CD4-positive, CD25-positive, alpha-beta regulatory T cell (primary cell): ENCODE results near the gene ZBTB7B. TPM values are rescaled to one million over a fixed set of nuclear protein-coding genes. Genes with fewer than 3 reads are reported as not detected.

Source experiments
- ATAC-seq, 2 donors: fragments of 150-1000 bp; cut with Tn5 transposase; one replicate each; pipeline ENCODE4 v1.10.0; 2021; ENCODE audit warnings: low read depth in 2 of 2, moderate number of reproducible peaks in 2 of 2, moderate library complexity in 1 of 2
- DNase-seq, 3 donors: peaks; one replicate each; pipeline versions ENCODE4 v3.0.0 to v3.0.0-alpha.2; 2012 to 2022; ENCODE audit warnings: mixed read lengths in 1 of 3
- H3K27ac ChIP-seq: one replicate; pipeline ENCODE4 v1.7.0; 2013; ENCODE audit warnings: mild to moderate bottlenecking, low read length; ENCODE audit not compliant: insufficient read depth, poor library complexity, severe bottlenecking
- H3K27me3 ChIP-seq: one replicate; pipeline ENCODE4 v1.7.0; 2013; ENCODE audit warnings: low read length; ENCODE audit not compliant: control insufficient read depth, insufficient read depth
- H3K36me3 ChIP-seq: one replicate; pipeline ENCODE4 v1.7.0; 2013; ENCODE audit warnings: mild to moderate bottlenecking, low read length, moderate library complexity; ENCODE audit not compliant: control insufficient read depth, insufficient read depth
- H3K4me1 ChIP-seq: 2 replicates; pipeline ENCODE4 v1.7.0; 2013; ENCODE audit warnings: mild to moderate bottlenecking, low read length; ENCODE audit not compliant: insufficient read depth, control insufficient read depth, poor library complexity, severe bottlenecking
- H3K4me3 ChIP-seq: one replicate; pipeline ENCODE4 v1.7.0; 2013; ENCODE audit warnings: low read depth, mild to moderate bottlenecking, low read length, moderate library complexity
- H3K9me3 ChIP-seq, 2 experiments: 1 replicate in 1 of 2; 2 replicates in 1 of 2; pipeline ENCODE4 v1.7.0; 2013; ENCODE audit warnings: low read length in 2 of 2, mild to moderate bottlenecking in 1 of 2, moderate library complexity in 1 of 2; ENCODE audit not compliant: control insufficient read depth in 2 of 2
- H3K27ac Mint-ChIP-seq, 3 donors: one replicate each; pipeline ENCODE4 v1.8.0; 2020 to 2022; ENCODE audit warnings: mild to moderate bottlenecking in 3 of 3, mixed read lengths in 3 of 3, moderate library complexity in 2 of 3
- H3K27me3 Mint-ChIP-seq: one replicate; pipeline ENCODE4 v1.8.0; 2022; ENCODE audit warnings: mild to moderate bottlenecking, mixed read lengths
- H3K36me3 Mint-ChIP-seq: one replicate; pipeline ENCODE4 v1.8.0; 2020; ENCODE audit warnings: mixed read lengths
- H3K4me1 Mint-ChIP-seq, 4 donors: one replicate each; pipeline ENCODE4 v1.8.0; 2020 to 2022; ENCODE audit warnings: mixed read lengths in 4 of 4, mild to moderate bottlenecking in 1 of 4
- H3K4me3 Mint-ChIP-seq, 4 donors: one replicate each; pipeline ENCODE4 v1.8.0; 2020 to 2022; ENCODE audit warnings: mild to moderate bottlenecking in 4 of 4, mixed read lengths in 4 of 4, moderate library complexity in 3 of 4
- H3K9me3 Mint-ChIP-seq, 7 donors: one replicate each; pipeline ENCODE4 v1.8.0; 2020 to 2022; ENCODE audit warnings: mixed read lengths in 7 of 7, mild to moderate bottlenecking in 3 of 7, moderate library complexity in 2 of 7
- polyA plus RNA-seq, 4 donors: library from polyadenylated mRNA; unstranded; fragments of 300-500 nt; fragmentation: Illumina TruSeq; gene quantifications; one replicate each; pipeline ENCODE4 v1.2.3, GENCODE V29; 2021
- total RNA-seq: library from RNA; stranded (reverse); gene quantifications from one replicate; pipeline ENCODE4 v1.2.3, GENCODE V29; 2022

The ZBTB7B gene
- total and polyA plus RNA-seq, 5 donors from 2014 or later: 3.7 to 68.0 (median 6.2) TPM

DNA sequence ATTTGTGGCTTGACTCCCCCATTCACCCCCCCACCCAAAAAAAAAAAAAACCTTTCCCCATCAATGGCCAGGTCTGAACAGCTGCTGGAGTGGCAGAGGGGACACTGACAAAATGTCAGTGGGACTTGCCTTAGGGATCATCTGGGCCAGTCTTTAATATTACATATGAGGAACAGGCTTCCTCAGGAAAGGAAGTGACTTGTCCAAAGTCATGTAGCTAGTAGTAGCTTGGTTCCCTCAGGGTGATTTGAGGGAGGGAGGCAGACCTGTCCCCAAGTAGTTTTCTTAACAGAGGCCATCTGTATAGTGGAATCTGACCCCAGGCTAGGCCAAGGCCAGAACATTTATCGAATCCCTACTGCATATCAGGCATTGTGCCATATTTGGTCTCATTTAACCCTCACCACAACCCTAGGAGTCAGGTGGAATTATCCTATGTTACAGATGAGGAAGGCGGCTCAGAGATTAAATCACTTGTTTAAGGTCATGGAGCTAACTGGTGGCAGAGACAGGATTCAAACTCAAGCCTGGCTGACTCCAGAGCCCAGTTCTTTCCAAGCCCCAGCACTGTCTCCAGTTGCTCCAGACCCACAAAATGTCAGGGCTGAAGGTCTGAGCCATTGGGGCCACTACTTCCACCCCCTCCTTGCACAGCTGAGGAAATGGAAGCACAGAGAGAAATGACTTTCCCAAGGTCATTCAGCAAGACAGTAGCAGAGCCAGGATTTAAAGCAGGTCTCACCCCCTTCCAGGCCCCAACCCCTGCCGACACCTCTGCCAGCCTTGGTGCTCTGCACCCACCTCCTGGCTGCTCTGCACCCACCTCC, 10.4 kb downstream of the ZBTB7B start:
- H3K27ac ChIP-seq: peak overlapping the region; percentile 84
- peak overlapping the region; percentile 80 to 97 (median 92) for H3K27ac Mint-ChIP-seq
- no peaks in the 10 kb centered on the region for H3K27me3 Mint-ChIP-seq
- H3K36me3 Mint-ChIP-seq: peaks cover 12% of the 10 kb centered on the region
- DNase-seq (no peak), ATAC-seq (no peak)
- H3K4me1 ChIP-seq: peaks cover 100% of the 10 kb centered on the region
- no peaks in the 10 kb centered on the region for H3K27me3 ChIP-seq
- peak overlapping the region; percentile 63 for H3K4me3 ChIP-seq
- H3K4me1 Mint-ChIP-seq: peaks cover 6 to 83% (median 52%) of the 10 kb centered on the region in 4 donors
- H3K4me3 Mint-ChIP-seq: peak overlapping the region; percentile 75 to 95 (median 89)
- H3K9me3 Mint-ChIP-seq: no peaks in the 10 kb centered on the region
- H3K9me3 ChIP-seq: no peaks in the 10 kb centered on the region
- peaks cover 16% of the 10 kb centered on the region for H3K36me3 ChIP-seq

DNA sequence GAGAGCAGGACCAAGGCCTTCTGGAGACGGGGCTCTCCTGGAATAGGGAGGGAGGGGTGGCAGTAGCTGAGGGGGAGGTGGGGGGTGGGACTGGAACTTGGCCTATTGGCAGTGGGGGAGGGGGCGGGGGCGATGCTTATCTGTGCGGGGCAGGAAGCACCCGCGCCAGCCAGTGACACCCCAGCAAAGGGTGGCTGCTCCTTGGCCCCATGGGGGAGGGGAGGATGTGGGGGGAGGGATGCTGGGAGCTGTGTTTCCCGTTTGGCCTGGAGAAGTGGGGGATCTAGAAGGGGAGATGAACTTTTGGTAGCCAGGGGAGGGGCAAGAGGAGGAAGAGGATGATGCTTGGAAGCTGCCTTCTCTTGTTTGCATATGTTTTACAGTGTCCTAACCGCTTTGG, 11.0 kb downstream of the ZBTB7B start:
- peak overlapping the region; percentile 60 for H3K4me3 ChIP-seq
- H3K27me3 Mint-ChIP-seq: no peaks in the 10 kb centered on the region
- H3K4me1 ChIP-seq: peaks cover 99% of the 10 kb centered on the region

DNA sequence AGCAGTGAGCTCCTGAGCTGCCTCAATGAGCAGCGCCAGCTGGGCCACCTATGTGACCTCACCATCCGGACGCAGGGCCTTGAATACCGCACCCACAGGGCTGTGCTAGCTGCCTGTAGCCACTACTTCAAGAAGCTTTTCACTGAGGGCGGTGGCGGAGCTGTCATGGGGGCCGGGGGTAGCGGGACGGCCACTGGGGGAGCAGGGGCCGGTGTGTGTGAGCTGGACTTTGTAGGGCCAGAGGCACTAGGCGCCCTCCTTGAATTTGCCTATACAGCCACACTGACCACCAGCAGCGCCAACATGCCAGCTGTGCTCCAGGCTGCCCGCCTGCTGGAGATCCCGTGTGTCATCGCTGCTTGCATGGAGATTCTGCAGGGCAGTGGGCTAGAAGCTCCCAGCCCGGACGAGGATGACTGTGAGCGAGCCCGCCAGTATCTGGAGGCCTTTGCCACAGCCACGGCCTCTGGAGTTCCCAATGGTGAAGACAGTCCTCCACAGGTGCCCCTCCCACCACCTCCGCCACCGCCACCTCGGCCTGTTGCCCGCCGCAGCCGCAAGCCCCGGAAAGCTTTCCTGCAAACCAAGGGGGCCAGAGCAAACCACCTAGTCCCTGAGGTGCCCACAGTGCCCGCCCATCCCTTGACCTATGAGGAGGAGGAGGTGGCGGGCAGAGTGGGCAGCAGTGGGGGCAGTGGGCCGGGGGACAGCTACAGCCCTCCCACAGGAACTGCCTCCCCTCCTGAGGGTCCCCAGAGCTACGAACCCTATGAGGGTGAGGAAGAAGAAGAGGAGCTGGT, 12.3 kb downstream of the ZBTB7B start:
- peak overlapping the region; percentile 92 to 99 (median 92) for H3K27ac Mint-ChIP-seq
- no peak for ATAC-seq

More for the DNA sequence above, 11.0 kb downstream of the ZBTB7B start:
- Mint-ChIP-seq H3K9me3 (no peaks in the 10 kb centered on the region), H3K4me1 (peaks cover 6 to 79% (median 53%) of the 10 kb centered on the region in 4 donors), H3K4me3 (peak overlapping the region; percentile 81 to 95 (median 90)), H3K36me3 (peaks cover 12% of the 10 kb centered on the region), H3K27ac (peak overlapping the region; percentile 80 to 97 (median 92))
- H3K9me3 ChIP-seq: no peaks in the 10 kb centered on the region
- no peaks in the 10 kb centered on the region for H3K27me3 ChIP-seq
- DNase-seq (peak; percentile 37 to 74 (median 42)), ATAC-seq (no peak)
- H3K36me3 ChIP-seq: peaks cover 16% of the 10 kb centered on the region
- peak overlapping the region; percentile 84 for H3K27ac ChIP-seq

DNA sequence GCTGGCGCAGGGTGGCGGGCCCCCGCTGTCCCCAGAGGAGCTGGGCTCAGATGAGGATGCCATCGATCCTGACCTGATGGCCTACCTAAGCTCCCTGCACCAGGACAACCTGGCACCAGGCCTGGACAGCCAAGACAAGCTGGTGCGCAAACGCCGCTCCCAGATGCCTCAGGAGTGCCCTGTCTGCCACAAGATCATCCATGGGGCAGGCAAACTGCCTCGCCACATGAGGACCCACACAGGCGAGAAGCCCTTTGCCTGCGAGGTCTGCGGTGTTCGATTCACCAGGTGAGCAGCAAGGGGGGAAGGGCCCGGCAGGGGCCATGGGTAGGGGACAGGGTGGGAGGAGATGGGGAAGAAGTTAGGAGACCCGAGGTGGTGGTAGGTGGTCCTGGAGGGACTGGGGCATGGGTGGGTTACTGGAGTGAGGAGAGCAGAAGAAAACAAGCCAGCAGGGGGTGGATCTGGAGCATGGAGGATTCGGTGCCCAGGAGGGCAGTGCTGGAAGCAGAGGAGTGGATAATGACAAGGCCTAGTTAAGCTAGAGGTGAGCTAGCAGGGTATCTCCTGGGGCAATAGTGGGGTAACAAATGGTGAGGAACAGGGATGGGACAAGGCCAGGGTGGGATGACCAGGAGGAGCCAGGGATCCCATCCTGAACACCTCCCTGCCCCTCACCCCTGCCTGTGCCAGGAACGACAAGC, 13.1 kb downstream of the ZBTB7B start:
- Mint-ChIP-seq H3K9me3 (peaks cover 0 to 2% (median 0%) of the 10 kb centered on the region in 7 donors), H3K4me1 (peaks cover 14 to 81% (median 58%) of the 10 kb centered on the region in 4 donors), H3K27me3 (no peaks in the 10 kb centered on the region), H3K4me3 (peak overlapping the region; percentile 62 to 89 (median 76)), H3K27ac (peak overlapping the region; percentile 92 to 99 (median 94)), H3K36me3 (peaks cover 12% of the 10 kb centered on the region)
- no peaks in the 10 kb centered on the region for H3K9me3 ChIP-seq
- no peak overlapping the region for H3K4me3 ChIP-seq
- H3K4me1 ChIP-seq: peaks cover 79% of the 10 kb centered on the region
- ATAC-seq: no peak
- DNase-seq: no peak
- H3K27ac ChIP-seq: peak overlapping the region; percentile 84
- peaks cover 18% of the 10 kb centered on the region for H3K36me3 ChIP-seq
- no peaks in the 10 kb centered on the region for H3K27me3 ChIP-seq

More for the DNA sequence above, 12.3 kb downstream of the ZBTB7B start:
- Histone ChIP-seq H3K4me1 (peaks cover 86% of the 10 kb centered on the region), H3K9me3 (no peaks in the 10 kb centered on the region), H3K27ac (peak overlapping the region; percentile 84), H3K36me3 (peaks cover 18% of the 10 kb centered on the region), H3K4me3 (no peak overlapping the region), H3K27me3 (no peaks in the 10 kb centered on the region)
- no peak for DNase-seq
- no peaks in the 10 kb centered on the region for H3K27me3 Mint-ChIP-seq
- peaks cover 13% of the 10 kb centered on the region for H3K36me3 Mint-ChIP-seq
- H3K4me1 Mint-ChIP-seq: peaks cover 12 to 82% (median 59%) of the 10 kb centered on the region in 4 donors
- H3K9me3 Mint-ChIP-seq: peaks cover 0 to 2% (median 0%) of the 10 kb centered on the region in 7 donors
- H3K4me3 Mint-ChIP-seq: peak overlapping the region; percentile 81 to 91 (median 86)

DNA sequence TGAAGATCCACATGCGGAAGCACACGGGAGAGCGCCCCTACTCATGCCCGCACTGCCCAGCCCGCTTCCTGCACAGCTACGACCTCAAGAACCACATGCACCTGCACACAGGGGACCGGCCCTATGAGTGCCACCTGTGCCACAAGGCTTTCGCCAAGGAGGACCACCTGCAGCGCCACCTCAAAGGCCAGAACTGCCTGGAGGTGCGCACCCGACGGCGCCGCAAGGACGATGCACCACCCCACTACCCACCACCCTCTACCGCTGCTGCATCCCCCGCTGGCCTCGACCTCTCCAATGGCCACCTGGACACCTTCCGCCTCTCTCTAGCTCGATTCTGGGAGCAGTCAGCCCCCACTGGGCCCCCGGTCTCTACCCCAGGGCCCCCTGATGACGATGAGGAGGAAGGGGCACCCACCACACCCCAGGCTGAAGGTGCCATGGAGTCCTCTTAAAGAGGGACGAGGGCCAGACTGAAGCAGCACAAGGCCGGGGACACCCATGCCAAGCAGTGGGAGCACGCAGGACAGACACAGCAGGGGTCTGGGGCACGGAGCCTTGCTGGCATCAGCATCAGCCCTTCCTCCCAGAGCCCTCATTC, 13.7 kb downstream of the ZBTB7B start:
- Mint-ChIP-seq H3K4me3 (peak overlapping the region; percentile 62 to 89 (median 76)), H3K9me3 (peaks cover 0 to 2% (median 0%) of the 10 kb centered on the region in 7 donors), H3K4me1 (peaks cover 14 to 75% (median 59%) of the 10 kb centered on the region in 4 donors), H3K27ac (peak overlapping the region; percentile 92 to 99 (median 94)), H3K36me3 (peaks cover 12% of the 10 kb centered on the region), H3K27me3 (no peaks in the 10 kb centered on the region)
- ATAC-seq (no peak), DNase-seq (peak; percentile 22 to 71 (median 36))
- Histone ChIP-seq H3K4me1 (peaks cover 72% of the 10 kb centered on the region), H3K4me3 (no peak overlapping the region), H3K27ac (peak overlapping the region; percentile 84), H3K27me3 (no peaks in the 10 kb centered on the region), H3K9me3 (no peaks in the 10 kb centered on the region), H3K36me3 (peaks cover 18% of the 10 kb centered on the region)

DNA sequence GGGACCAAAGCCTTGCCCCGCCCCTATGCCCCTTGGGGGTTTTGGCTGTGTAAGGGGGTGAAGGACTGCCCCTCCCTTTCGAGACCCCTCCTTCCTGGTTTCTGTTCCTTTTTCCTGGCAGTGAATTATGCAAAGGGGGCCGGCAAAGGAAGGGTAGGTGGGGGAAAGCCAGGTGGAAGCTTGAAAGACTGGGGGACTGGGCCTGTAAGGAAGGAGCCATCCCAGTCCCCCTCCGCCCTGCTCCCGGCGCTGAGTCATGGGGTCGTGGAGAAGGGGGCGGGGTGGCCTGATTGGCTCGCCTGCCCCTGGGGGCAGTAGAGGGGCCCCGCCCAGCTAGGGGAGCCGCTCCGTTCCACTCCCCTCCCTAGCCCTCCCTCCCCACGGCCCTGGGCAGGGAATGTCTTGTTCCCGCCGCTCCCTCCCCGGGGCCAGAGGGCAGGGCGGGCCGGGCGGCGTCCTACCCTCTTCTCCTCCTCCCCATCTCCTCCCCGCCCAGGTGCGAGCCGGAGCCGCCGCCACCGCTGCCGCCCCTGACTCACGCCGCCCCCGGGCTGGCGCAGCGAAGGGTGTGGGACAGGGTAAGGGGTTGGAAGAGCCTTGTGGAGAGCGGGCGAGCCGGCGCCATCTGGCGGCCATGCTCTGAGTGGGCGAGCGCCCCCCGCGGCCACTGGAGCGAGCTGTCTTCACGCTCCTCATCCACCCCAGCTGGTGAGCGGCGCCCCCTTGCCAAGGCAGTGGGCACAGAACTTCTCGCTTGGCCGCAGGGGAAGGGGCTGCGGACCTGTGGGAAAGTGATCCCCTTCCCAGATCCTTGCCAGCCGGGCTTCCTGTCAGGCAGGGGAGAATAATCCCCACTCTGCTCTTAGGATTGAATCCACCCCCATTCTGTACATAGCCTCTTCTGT, 14.7 kb downstream of the ZBTB7B start:
- no peak overlapping the region for H3K4me3 ChIP-seq
- H3K27ac ChIP-seq: peak overlapping the region; percentile 84
- peak; percentile 90 to 94 for ATAC-seq
- DNase-seq: peak; percentile 82 to 92 (median 89)
- Mint-ChIP-seq H3K9me3 (peaks cover 0 to 2% (median 0%) of the 10 kb centered on the region in 7 donors), H3K27ac (peak overlapping the region; percentile 92 to 94 (median 93)), H3K27me3 (no peaks in the 10 kb centered on the region), H3K4me1 (peaks cover 14 to 73% (median 58%) of the 10 kb centered on the region in 4 donors), H3K4me3 (peak overlapping the region; percentile 71 to 89 (median 82)), H3K36me3 (peaks cover 12% of the 10 kb centered on the region)
- H3K9me3 ChIP-seq: no peaks in the 10 kb centered on the region
- H3K4me1 ChIP-seq: peaks cover 62% of the 10 kb centered on the region
- peaks cover 18% of the 10 kb centered on the region for H3K36me3 ChIP-seq
- no peaks in the 10 kb centered on the region for H3K27me3 ChIP-seq
